Measurements from ENCODE around the gene STPG1. TPM values are rescaled to one million over a fixed set of nuclear protein-coding genes. Genes with fewer than 3 reads are reported as not detected.

The STPG1 gene
- total and polyA plus RNA-seq, 3 donors from 2014 or later = 25.1 to 67.6 (median 45.9) TPM

DNA sequence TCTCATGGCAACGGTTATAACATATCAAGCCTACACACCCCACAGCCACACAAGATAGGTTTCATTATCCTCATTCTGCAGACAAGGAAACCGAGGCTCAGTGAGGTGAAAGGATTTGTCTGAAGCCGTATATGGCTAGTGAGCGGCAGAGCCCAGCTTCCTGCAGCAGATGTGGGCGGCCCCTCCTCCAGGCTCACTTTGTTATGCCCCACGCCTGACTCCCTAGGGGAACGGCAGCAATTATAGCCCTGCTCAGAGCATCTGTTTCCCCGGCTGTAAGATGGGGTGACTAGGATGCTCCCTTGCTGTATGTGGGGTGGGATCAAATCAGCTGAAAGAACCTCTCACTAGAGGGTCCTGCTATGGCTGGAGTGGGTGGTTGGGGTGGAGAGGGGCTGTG lies 72.3 kb downstream of the STPG1 start:
- WGBS, 2 donors = 83 to 87% methylated on average over 4 to 8 of the region's 8 CpGs
- DNase-seq = no peak
- H3K27me3 ChIP-seq = no peaks in the 10 kb centered on the region
- H3K4me1 ChIP-seq = no peaks in the 10 kb centered on the region
- TF ChIP-seq POLR2A (IDR thresholded peaks at IDR 0.05) (no peak), CTCF (IDR thresholded peaks at IDR 0.05) (no peak)
- H3K4me3 ChIP-seq = no peak overlapping the region
- no peaks in the 10 kb centered on the region for H3K36me3 ChIP-seq (ENCODE audit: low read depth, missing control alignments)
- no peak overlapping the region for H3K27ac ChIP-seq
- intact Hi-C loops (cut with DNase I; ENCODE audit: low total_unique reads) = no loop called here
- H3K9me3 ChIP-seq = no peaks in the 10 kb centered on the region

GRCh38 chr1:24340770-24341169 lies 72.8 kb downstream of the STPG1 start:
- no peak overlapping the region for H3K27ac ChIP-seq
- no peaks in the 10 kb centered on the region for H3K27me3 ChIP-seq
- WGBS, 2 donors = 79 to 86% methylated on average over 8 of the region's 8 CpGs
- H3K36me3 ChIP-seq (ENCODE audit: low read depth, missing control alignments) = no peaks in the 10 kb centered on the region
- no peaks in the 10 kb centered on the region for H3K9me3 ChIP-seq
- no peak for DNase-seq
- no peak for TF ChIP-seq CTCF (IDR thresholded peaks at IDR 0.05)
- no peak for TF ChIP-seq POLR2A (IDR thresholded peaks at IDR 0.05)
- no peaks in the 10 kb centered on the region for H3K4me1 ChIP-seq
- no peak overlapping the region for H3K4me3 ChIP-seq
- intact Hi-C loops (cut with DNase I; ENCODE audit: low total_unique reads) = no loop called here

DNA sequence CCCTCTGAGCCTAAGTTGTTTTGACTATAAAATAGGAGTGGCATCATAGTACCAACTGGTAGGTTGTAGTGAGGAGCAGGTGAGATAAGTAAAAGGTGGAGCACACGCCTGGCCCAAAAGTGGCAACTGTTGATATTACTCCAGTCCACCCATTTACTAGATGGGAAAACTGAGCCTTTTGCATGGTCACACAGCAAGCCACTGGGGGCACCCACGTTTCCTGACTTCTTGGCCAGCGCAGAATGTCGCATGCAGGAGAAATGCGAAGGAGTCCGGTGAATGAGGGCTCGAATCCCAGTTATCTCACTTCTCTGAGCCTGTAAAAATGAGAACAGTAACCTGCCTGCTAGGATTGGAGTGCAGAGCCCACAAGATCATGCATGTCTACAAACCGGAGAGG lies 73.6 kb downstream of the STPG1 start:
- H3K4me3 ChIP-seq = no peak overlapping the region
- no peak for DNase-seq
- WGBS, 2 donors = 95 to 98% methylated on average over 7 to 8 of the region's 8 CpGs
- no peaks in the 10 kb centered on the region for H3K4me1 ChIP-seq
- no peak for TF ChIP-seq POLR2A (IDR thresholded peaks at IDR 0.05)
- TF ChIP-seq CTCF (IDR thresholded peaks at IDR 0.05) = no peak
- intact Hi-C loops (cut with DNase I; ENCODE audit: low total_unique reads) = no loop called here
- H3K36me3 ChIP-seq (ENCODE audit: low read depth, missing control alignments) = no peaks in the 10 kb centered on the region
- H3K27me3 ChIP-seq = no peaks in the 10 kb centered on the region
- H3K27ac ChIP-seq = no peak overlapping the region
- no peaks in the 10 kb centered on the region for H3K9me3 ChIP-seq

DNA sequence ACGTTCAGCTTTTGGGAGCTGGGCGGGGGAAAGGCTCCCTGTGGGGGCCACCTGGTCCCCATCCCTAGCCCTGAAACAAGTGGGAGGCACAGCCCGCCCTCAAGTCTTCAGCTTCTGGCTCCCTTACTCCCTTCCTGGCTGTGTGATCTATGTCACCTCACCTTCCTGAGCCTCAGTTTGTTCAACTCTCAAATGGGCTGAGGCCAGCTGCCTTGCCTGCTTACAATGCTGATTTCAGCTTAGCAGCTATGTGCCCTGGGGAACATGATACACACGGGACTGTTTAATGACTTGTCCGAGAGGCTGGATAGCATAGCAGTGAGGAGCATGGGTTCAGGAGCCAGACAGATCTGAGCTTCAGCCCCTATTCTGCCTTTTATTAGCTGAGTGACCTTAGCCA lies 75.1 kb downstream of the STPG1 start:
- Histone ChIP-seq H3K4me1 (no peaks in the 10 kb centered on the region), H3K36me3 (ENCODE audit: low read depth, missing control alignments) (no peaks in the 10 kb centered on the region), H3K27ac (no peak overlapping the region), H3K4me3 (no peak overlapping the region), H3K27me3 (no peaks in the 10 kb centered on the region), H3K9me3 (no peaks in the 10 kb centered on the region)
- 87 to 88% methylated on average over 5 of the region's 5 CpGs for WGBS, 2 donors
- intact Hi-C loops (cut with DNase I; ENCODE audit: low total_unique reads) = no loop called here
- TF ChIP-seq POLR2A (IDR thresholded peaks at IDR 0.05) (no peak), CTCF (IDR thresholded peaks at IDR 0.05) (no peak)
- no peak for DNase-seq

DNA sequence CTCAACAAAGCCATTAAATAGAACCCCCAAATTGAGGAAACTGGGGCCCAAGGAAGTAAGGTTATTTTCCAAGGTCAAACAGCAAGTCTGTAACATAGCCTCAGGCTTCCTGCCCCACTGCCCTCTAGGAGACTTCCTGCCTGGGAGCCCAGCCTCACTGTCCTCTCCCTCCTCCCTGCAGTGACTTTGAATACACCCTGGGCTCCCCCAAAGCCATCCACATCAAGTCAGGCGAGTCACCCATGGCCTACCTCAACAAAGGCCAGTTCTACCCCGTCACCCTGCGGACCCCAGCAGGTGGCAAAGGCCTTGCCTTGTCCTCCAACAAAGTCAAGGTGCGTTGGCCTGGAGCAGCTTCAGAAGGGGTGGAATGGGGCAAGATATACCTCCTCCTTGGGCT lies 76.1 kb downstream of the STPG1 start:
- no peak for DNase-seq
- no peak overlapping the region for H3K4me3 ChIP-seq
- TF ChIP-seq CTCF (IDR thresholded peaks at IDR 0.05) (no peak), POLR2A (IDR thresholded peaks at IDR 0.05) (no peak)
- H3K9me3 ChIP-seq = no peaks in the 10 kb centered on the region
- no peak overlapping the region for H3K27ac ChIP-seq
- no peaks in the 10 kb centered on the region for H3K4me1 ChIP-seq
- no peaks in the 10 kb centered on the region for H3K27me3 ChIP-seq
- intact Hi-C loops (cut with DNase I; ENCODE audit: low total_unique reads) = no loop called here
- 96% methylated on average over 4 of the region's 4 CpGs for WGBS, 2 donors
- no peaks in the 10 kb centered on the region for H3K36me3 ChIP-seq (ENCODE audit: low read depth, missing control alignments)

All from testis (tissue), 3 donors.